ENCODE results near the gene SNX8. TPM values are rescaled to one million over a fixed set of nuclear protein-coding genes. Genes with fewer than 3 reads are reported as not detected.

The SNX8 gene
- total RNA-seq, 1 experiment from 2014 or later: 40.6 TPM

- no CpG with 5 or more reads among the region's 21 CpGs for WGBS (ENCODE audit: extremely low coverage, insufficient read length, low lambda C conversion rate)
- H3K36me3 Mint-ChIP-seq (ENCODE audit: insufficient read depth in 1 of 3, low read depth in 3 of 3): peaks cover 41 to 75% (median 72%) of the 10 kb centered on the region in 3 experiments
Observed at GRCh38 chr7:2209146-2209960, 104.9 kb downstream of the SNX8 start.

More at GRCh38 chr7:2209146-2209960, 104.9 kb downstream of the SNX8 start:
- no peak overlapping the region for H2AK5ac ChIP-seq (ENCODE audit: insufficient read length, low read length)
- no peak overlapping the region for H4K91ac ChIP-seq (ENCODE audit: insufficient read length, low read depth, low read length)
- Mint-ChIP-seq H3K9me3 (peaks cover 1 to 2% of the 10 kb centered on the region in 2 experiments; a peak in 2 of 5 replicates), H3K27me3 (ENCODE audit: low read depth) (no peaks in the 10 kb centered on the region), H3K27ac (peak overlapping the region; percentile 81 to 91 (median 84); a peak in 5 of 7 replicates), H3K4me3 (no peak overlapping the region), H3K4me1 (no peaks in the 10 kb centered on the region)
- H3K23ac ChIP-seq (ENCODE audit: insufficient read length, low read depth, low read length): no peak overlapping the region
- no peaks in the 10 kb centered on the region for H4K20me1 ChIP-seq (ENCODE audit: control insufficient read depth, insufficient read depth, insufficient read length)
- no peak overlapping the region for H4K5ac ChIP-seq (ENCODE audit: insufficient read length, low read depth, low read length)
- H3K4ac ChIP-seq (ENCODE audit: low read depth, low read length): no peak overlapping the region
- no peak overlapping the region for H3K4me2 ChIP-seq (ENCODE audit: insufficient read depth, insufficient read length, low read length)
- H2BK5ac ChIP-seq (ENCODE audit: insufficient read length, low read length): no peak overlapping the region
- no peaks in the 10 kb centered on the region for H3K23me2 ChIP-seq (ENCODE audit: insufficient read length, low read depth, low read length, poor library complexity, severe bottlenecking)
- no peaks in the 10 kb centered on the region for H3K27me3 ChIP-seq (ENCODE audit: insufficient read depth, low read length)
- H3K27ac ChIP-seq (ENCODE audit: insufficient read length, low read depth, low read length): no peak overlapping the region
- H2BK120ac ChIP-seq (ENCODE audit: low read depth, low read length, poor library complexity, severe bottlenecking): no peak overlapping the region
- H3T11ph ChIP-seq (ENCODE audit: low read length): no peak overlapping the region
- H2AFZ ChIP-seq (ENCODE audit: low read length): no peak overlapping the region
- TF ChIP-seq CTCF (conservative IDR thresholded peaks at IDR 0.05): peak; percentile 88
- H3K79me1 ChIP-seq (ENCODE audit: insufficient read depth, low read depth, low read length, poor library complexity, severe bottlenecking): no peaks in the 10 kb centered on the region
- H3K4me1 ChIP-seq (ENCODE audit: insufficient read depth, low read length): no peaks in the 10 kb centered on the region
- H3K18ac ChIP-seq (ENCODE audit: insufficient read length, low read depth, low read length): no peak overlapping the region
- H3K9me3 ChIP-seq (ENCODE audit: control insufficient read depth, low read depth, low read length): no peaks in the 10 kb centered on the region
- H3K56ac ChIP-seq (ENCODE audit: insufficient read length, low read depth, low read length): no peak overlapping the region
- no peak overlapping the region for H2BK12ac ChIP-seq (ENCODE audit: insufficient read length, low read depth, low read length)
- no peak overlapping the region for H4K8ac ChIP-seq (replicated peaks; ENCODE audit: insufficient read length, low read depth, low read length)
- H2BK15ac ChIP-seq (ENCODE audit: low read depth, low read length): no peak overlapping the region
- DNase-seq: peak; percentile 83
- no peak overlapping the region for H3K14ac ChIP-seq (ENCODE audit: insufficient read depth, low read length)
- no peak overlapping the region for H2BK20ac ChIP-seq (ENCODE audit: low read depth, low read length, poor library complexity, severe bottlenecking)
- no peak overlapping the region for H3K9ac ChIP-seq (ENCODE audit: extremely low read depth, insufficient read length, low read length)
- H3K79me2 ChIP-seq (ENCODE audit: insufficient read depth, low read length): no peaks in the 10 kb centered on the region

Data from H9 (cell line).